Measurements from ENCODE around the gene TBC1D8B.

The TBC1D8B gene

GRCh38 chrX:106905064-106905708 lies 102.7 kb downstream of the TBC1D8B start:
- no peaks in the 10 kb centered on the region for H3K27me3 ChIP-seq (ENCODE audit: control insufficient read depth, low read length)
- no peaks in the 10 kb centered on the region for H4K20me1 ChIP-seq (ENCODE audit: control insufficient read depth, insufficient read depth, low read depth, low read length)
- H3K36me3 ChIP-seq (ENCODE audit: control insufficient read depth, low read length): no peaks in the 10 kb centered on the region
- H3K4me1 ChIP-seq (ENCODE audit: control insufficient read depth, low read length): no peaks in the 10 kb centered on the region
- no peak overlapping the region for H3K27ac ChIP-seq (ENCODE audit: low read depth, low read length)
- no peak for TF ChIP-seq EZH2phosphoT487 (IDR thresholded peaks at IDR 0.05; ENCODE audit: borderline replicate concordance, low read length)
- TF ChIP-seq CTCF (IDR thresholded peaks at IDR 0.05; ENCODE audit: low read depth, low read length, poor library complexity, severe bottlenecking): no peak
- H3K4me3 ChIP-seq (ENCODE audit: low read length): no peak overlapping the region
- no peaks in the 10 kb centered on the region for H3K9me2 ChIP-seq (replicated peaks; ENCODE audit: control insufficient read depth, low read length)
- H3K9me3 ChIP-seq (ENCODE audit: control insufficient read depth, insufficient read depth, low read length): no peaks in the 10 kb centered on the region
- H3K79me2 ChIP-seq (ENCODE audit: control insufficient read depth, low read length): no peaks in the 10 kb centered on the region
- H3F3A ChIP-seq (ENCODE audit: control insufficient read depth, insufficient read depth): no peaks in the 10 kb centered on the region
- H3K4me2 ChIP-seq (ENCODE audit: low read length): no peak overlapping the region

GRCh38 chrX:106906361-106906760 lies 103.9 kb downstream of the TBC1D8B start:
- no peaks in the 10 kb centered on the region for H3K4me1 ChIP-seq (ENCODE audit: control insufficient read depth, low read length)
- no peak overlapping the region for H3K27ac ChIP-seq (ENCODE audit: low read depth, low read length)
- TF ChIP-seq EZH2phosphoT487 (IDR thresholded peaks at IDR 0.05; ENCODE audit: borderline replicate concordance, low read length) (no peak), CTCF (IDR thresholded peaks at IDR 0.05; ENCODE audit: low read depth, low read length, poor library complexity, severe bottlenecking) (no peak)
- H3K9me2 ChIP-seq (replicated peaks; ENCODE audit: control insufficient read depth, low read length): no peaks in the 10 kb centered on the region
- H3F3A ChIP-seq (ENCODE audit: control insufficient read depth, insufficient read depth): no peaks in the 10 kb centered on the region
- no peak overlapping the region for H3K4me2 ChIP-seq (ENCODE audit: low read length)
- H3K4me3 ChIP-seq (ENCODE audit: low read length): no peak overlapping the region
- no peaks in the 10 kb centered on the region for H3K79me2 ChIP-seq (ENCODE audit: control insufficient read depth, low read length)
- H3K36me3 ChIP-seq (ENCODE audit: control insufficient read depth, low read length): no peaks in the 10 kb centered on the region
- H3K9me3 ChIP-seq (ENCODE audit: control insufficient read depth, insufficient read depth, low read length): no peaks in the 10 kb centered on the region
- H3K27me3 ChIP-seq (ENCODE audit: control insufficient read depth, low read length): no peaks in the 10 kb centered on the region
- no peaks in the 10 kb centered on the region for H4K20me1 ChIP-seq (ENCODE audit: control insufficient read depth, insufficient read depth, low read depth, low read length)

- Histone ChIP-seq H3K4me3 (ENCODE audit: low read length) (no peak overlapping the region), H3K79me2 (ENCODE audit: control insufficient read depth, low read length) (no peaks in the 10 kb centered on the region), H3K27me3 (ENCODE audit: control insufficient read depth, low read length) (no peaks in the 10 kb centered on the region), H3K9me2 (replicated peaks; ENCODE audit: control insufficient read depth, low read length) (no peaks in the 10 kb centered on the region), H3K4me2 (ENCODE audit: low read length) (no peak overlapping the region), H4K20me1 (ENCODE audit: control insufficient read depth, insufficient read depth, low read depth, low read length) (no peaks in the 10 kb centered on the region), H3K9me3 (ENCODE audit: control insufficient read depth, insufficient read depth, low read length) (no peaks in the 10 kb centered on the region), H3K27ac (ENCODE audit: low read depth, low read length) (no peak overlapping the region), H3K36me3 (ENCODE audit: control insufficient read depth, low read length) (no peaks in the 10 kb centered on the region), H3K4me1 (ENCODE audit: control insufficient read depth, low read length) (no peaks in the 10 kb centered on the region), H3F3A (ENCODE audit: control insufficient read depth, insufficient read depth) (no peaks in the 10 kb centered on the region)
- no peak for TF ChIP-seq CTCF (IDR thresholded peaks at IDR 0.05; ENCODE audit: low read depth, low read length, poor library complexity, severe bottlenecking)
- TF ChIP-seq EZH2phosphoT487 (IDR thresholded peaks at IDR 0.05; ENCODE audit: borderline replicate concordance, low read length): no peak
Measured at GRCh38 chrX:106912864-106913263, 110.4 kb downstream of the TBC1D8B start.
